ENCODE measurements around the gene QTRT2. TPM values are rescaled to one million over a fixed set of nuclear protein-coding genes. Genes with fewer than 3 reads are reported as not detected.
A peak's percentile ranks its signal among the peaks of the same experiment; 100 is the strongest.

The QTRT2 gene
- total RNA-seq, 6 donors from 2014 or later, result 14.7 to 25.7 (median 22.8) TPM

DNA sequence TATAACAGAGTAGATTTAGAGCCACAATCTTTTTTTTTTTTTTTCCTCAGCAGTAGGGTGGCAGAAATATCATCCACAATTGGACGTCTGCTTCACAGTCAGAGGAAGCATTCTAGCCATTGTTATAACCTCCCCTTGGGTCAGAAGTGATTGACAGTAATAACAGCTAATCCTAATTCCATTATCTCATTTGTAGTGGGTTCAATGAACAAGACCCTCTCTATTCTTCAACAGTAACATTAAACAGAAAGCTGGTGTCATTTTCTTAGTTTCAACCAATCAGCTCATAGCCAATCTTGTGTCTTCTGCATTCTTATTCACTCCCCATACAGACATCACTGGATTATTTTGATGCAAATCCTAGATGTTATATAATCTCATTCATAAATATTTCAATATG lies 44.6 kb downstream of the QTRT2 start:
- Histone ChIP-seq H3K4me3 (no peak overlapping the region), H3K27ac (no peak overlapping the region), H3K9me3 (no peaks in the 10 kb centered on the region), H3K27me3 (no peaks in the 10 kb centered on the region), H3K4me1 (no peaks in the 10 kb centered on the region), H3K36me3 (no peaks in the 10 kb centered on the region)
- ATAC-seq (ENCODE audit: low FRiP score in 2 of 2) (no peak), DNase-seq (no peak)
- WGBS, 2 donors, result 52 to 59% methylated on average over 1 of the region's 1 CpG
- TF ChIP-seq POLR2A (IDR thresholded peaks at IDR 0.05) (no peak), EP300 (IDR thresholded peaks at IDR 0.05) (no peak), POLR2AphosphoS5 (IDR thresholded peaks at IDR 0.05) (no peak)
- TF ChIP-seq, protein P1, sequence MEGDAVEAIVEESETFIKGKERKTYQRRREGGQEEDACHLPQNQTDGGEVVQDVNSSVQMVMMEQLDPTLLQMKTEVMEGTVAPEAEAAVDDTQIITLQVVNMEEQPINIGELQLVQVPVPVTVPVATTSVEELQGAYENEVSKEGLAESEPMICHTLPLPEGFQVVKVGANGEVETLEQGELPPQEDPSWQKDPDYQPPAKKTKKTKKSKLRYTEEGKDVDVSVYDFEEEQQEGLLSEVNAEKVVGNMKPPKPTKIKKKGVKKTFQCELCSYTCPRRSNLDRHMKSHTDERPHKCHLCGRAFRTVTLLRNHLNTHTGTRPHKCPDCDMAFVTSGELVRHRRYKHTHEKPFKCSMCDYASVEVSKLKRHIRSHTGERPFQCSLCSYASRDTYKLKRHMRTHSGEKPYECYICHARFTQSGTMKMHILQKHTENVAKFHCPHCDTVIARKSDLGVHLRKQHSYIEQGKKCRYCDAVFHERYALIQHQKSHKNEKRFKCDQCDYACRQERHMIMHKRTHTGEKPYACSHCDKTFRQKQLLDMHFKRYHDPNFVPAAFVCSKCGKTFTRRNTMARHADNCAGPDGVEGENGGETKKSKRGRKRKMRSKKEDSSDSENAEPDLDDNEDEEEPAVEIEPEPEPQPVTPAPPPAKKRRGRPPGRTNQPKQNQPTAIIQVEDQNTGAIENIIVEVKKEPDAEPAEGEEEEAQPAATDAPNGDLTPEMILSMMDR (IDR thresholded peaks at IDR 0.05), result no peak

DNA sequence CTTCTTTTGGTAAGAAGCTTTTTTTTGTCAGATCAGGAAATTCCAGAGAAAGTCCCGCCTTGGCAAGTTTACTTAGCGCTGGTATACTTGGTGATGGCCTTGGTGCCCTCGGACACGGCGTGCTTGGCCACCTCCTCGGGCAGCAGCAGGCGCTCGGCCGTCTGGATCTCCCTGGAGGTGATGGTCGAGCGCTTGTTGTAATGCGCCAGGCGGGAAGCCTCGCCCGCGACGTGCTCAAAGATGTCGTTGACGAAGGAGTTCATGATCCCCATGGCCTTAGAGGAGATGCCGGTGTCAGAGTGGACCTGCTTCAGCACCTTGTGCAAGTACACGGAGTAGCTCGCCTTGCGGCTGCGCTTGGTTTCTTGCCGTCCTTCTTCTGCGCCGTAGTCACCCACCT lies 46.6 kb downstream of the QTRT2 start:
- Histone ChIP-seq H3K4me3 (no peak overlapping the region), H3K9me3 (no peaks in the 10 kb centered on the region), H3K36me3 (no peaks in the 10 kb centered on the region), H3K27me3 (no peaks in the 10 kb centered on the region), H3K4me1 (no peaks in the 10 kb centered on the region), H3K27ac (no peak overlapping the region)
- WGBS, 2 donors, result 95 to 96% methylated on average over 21 to 24 of the region's 27 CpGs
- no peak for TF ChIP-seq POLR2AphosphoS5 (IDR thresholded peaks at IDR 0.05)
- TF ChIP-seq POLR2A (IDR thresholded peaks at IDR 0.05), result no peak
- no peak for TF ChIP-seq EP300 (IDR thresholded peaks at IDR 0.05)
- TF ChIP-seq, protein P1 (IDR thresholded peaks at IDR 0.05), result no peak
- DNase-seq (peak in 1 of 2 donors; percentile 74), ATAC-seq (ENCODE audit: low FRiP score in 2 of 2) (no peak)

DNA sequence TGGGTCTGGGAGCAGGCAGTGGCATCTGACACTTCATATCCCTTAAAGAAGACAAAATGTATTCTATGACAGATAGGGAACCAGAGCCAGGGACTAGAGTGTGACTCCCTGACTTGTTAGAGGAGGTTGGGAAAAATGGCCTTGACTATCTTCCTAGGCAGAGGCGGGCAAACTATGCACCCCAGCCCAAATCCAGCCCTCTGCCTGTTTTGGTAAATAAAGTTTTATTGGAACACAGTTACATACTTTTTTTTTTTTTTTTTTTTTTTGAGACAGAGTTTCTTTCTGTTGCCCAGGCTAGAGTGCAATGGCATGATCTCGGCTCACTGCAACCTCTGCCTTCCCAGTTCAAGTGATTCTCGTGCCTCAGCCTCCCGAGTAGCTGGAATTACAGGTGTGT lies 47.3 kb downstream of the QTRT2 start:
- no peak for ATAC-seq (ENCODE audit: low FRiP score in 2 of 2)
- TF ChIP-seq EP300 (IDR thresholded peaks at IDR 0.05), result no peak
- no peak for TF ChIP-seq POLR2AphosphoS5 (IDR thresholded peaks at IDR 0.05)
- TF ChIP-seq POLR2A (IDR thresholded peaks at IDR 0.05), result no peak
- TF ChIP-seq, protein P1 (IDR thresholded peaks at IDR 0.05), result no peak
- no peak for DNase-seq
- Histone ChIP-seq H3K36me3 (no peaks in the 10 kb centered on the region), H3K27ac (no peak overlapping the region), H3K27me3 (no peaks in the 10 kb centered on the region), H3K4me1 (no peaks in the 10 kb centered on the region), H3K9me3 (no peaks in the 10 kb centered on the region), H3K4me3 (no peak overlapping the region)
- WGBS, 2 donors, result 85 to 89% methylated on average over 4 of the region's 4 CpGs

DNA sequence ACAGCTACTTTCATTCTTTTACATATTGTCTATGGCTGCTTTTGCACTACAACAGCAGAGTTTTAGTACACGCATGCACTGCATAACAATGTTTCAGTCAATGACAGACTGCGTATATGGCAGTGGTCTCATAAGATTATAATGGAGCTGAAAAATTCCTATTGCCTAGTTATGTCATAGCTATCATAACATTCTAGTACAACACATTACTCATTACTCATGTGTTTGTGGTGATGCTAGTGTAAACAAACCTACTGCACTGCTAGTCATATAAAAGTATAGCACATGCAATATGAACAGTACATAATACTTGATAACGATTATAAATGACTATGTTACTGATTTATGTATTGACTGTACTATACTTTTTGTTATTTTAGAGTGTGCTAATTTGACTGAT lies 47.9 kb downstream of the QTRT2 start:
- Histone ChIP-seq H3K4me1 (no peaks in the 10 kb centered on the region), H3K27ac (no peak overlapping the region), H3K9me3 (no peaks in the 10 kb centered on the region), H3K4me3 (no peak overlapping the region), H3K27me3 (no peaks in the 10 kb centered on the region), H3K36me3 (no peaks in the 10 kb centered on the region)
- 95 to 98% methylated on average over 3 of the region's 3 CpGs for WGBS, 2 donors
- TF ChIP-seq EP300 (IDR thresholded peaks at IDR 0.05), result no peak
- no peak for TF ChIP-seq POLR2AphosphoS5 (IDR thresholded peaks at IDR 0.05)
- no peak for TF ChIP-seq POLR2A (IDR thresholded peaks at IDR 0.05)
- TF ChIP-seq, protein P1 (IDR thresholded peaks at IDR 0.05), result no peak
- DNase-seq, result no peak
- no peak for ATAC-seq (ENCODE audit: low FRiP score in 2 of 2)

DNA sequence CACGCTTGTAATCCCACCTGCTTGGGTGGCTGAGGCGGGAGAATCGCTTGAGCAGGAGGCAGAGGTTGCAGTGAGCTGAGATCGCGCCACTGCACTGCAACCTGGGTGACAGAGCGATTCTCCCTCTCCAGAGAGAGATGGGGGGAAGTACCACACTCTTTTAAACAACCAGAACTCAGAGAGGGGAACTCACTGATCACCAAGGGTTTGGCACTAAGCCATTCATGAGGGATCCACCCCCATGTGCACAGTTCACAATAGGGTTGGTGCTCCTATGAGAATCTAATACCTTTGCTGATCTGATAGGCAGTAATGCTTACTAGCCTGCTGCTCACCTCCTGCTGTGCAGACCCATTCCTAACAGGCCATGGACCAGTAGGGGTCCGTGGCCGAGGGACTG lies 51.6 kb downstream of the QTRT2 start:
- Histone ChIP-seq H3K27ac (no peak overlapping the region), H3K9me3 (no peaks in the 10 kb centered on the region), H3K4me1 (peaks cover 0 to 11% (median 3%) of the 10 kb centered on the region in 4 donors), H3K27me3 (no peaks in the 10 kb centered on the region), H3K36me3 (no peaks in the 10 kb centered on the region), H3K4me3 (no peak overlapping the region)
- DNase-seq (no peak), ATAC-seq (ENCODE audit: low FRiP score in 2 of 2) (no peak)
- TF ChIP-seq EP300 (IDR thresholded peaks at IDR 0.05), result no peak
- no peak for TF ChIP-seq POLR2AphosphoS5 (IDR thresholded peaks at IDR 0.05)
- TF ChIP-seq, protein P1 (IDR thresholded peaks at IDR 0.05), result no peak
- no peak for TF ChIP-seq POLR2A (IDR thresholded peaks at IDR 0.05)
- 89 to 96% methylated on average over 8 of the region's 8 CpGs for WGBS, 2 donors

Data from upper lobe of left lung (tissue), 6 donors.